Measurements from ENCODE around the gene TPBG. TPM values are rescaled to one million over a fixed set of nuclear protein-coding genes. Genes with fewer than 3 reads are reported as not detected.

TPBG gene
- total and polyA plus RNA-seq, 2 of the 4 experiments (the other 2 are of a cell fraction) = 19.7 to 71.7 TPM

- ChIA-PET CTCF (interaction anchor here (1.0 kb wide), 1 partner anchor 723 kb away, joined by 3 read pairs; no protein-coding TSS in a partner anchor), POLR2A (ENCODE audit: unreplicated experiment) (no interaction called here)
- Histone ChIP-seq H3K9ac (ENCODE audit: low read depth, low read length) (no peak overlapping the region), H3K4me3 (ENCODE audit: insufficient read depth, low read depth, low read length) (no peak overlapping the region), H2AK9ac (replicated peaks; ENCODE audit: low read depth, low read length, poor library complexity) (no peak overlapping the region), H3K4me2 (ENCODE audit: low read depth, low read length) (no peak overlapping the region), H4K5ac (ENCODE audit: low read depth, low read length) (no peak overlapping the region), H3K79me1 (ENCODE audit: low read depth in 1 of 2, low read length in 2 of 2) (no peaks in the 10 kb centered on the region), H3K18ac (ENCODE audit: low read depth, low read length) (no peak overlapping the region), H2AK5ac (ENCODE audit: low read depth, low read length) (no peak overlapping the region), H3K14ac (replicated peaks; ENCODE audit: low read depth, low read length) (no peak overlapping the region), H3K9me1 (ENCODE audit: insufficient read depth, low read length) (no peaks in the 10 kb centered on the region), H3K4me1 (ENCODE audit: control insufficient read depth, insufficient read depth, low read length) (no peaks in the 10 kb centered on the region), H3K56ac (ENCODE audit: extremely low read depth, insufficient read depth, low read length) (no peak overlapping the region), H4K8ac (ENCODE audit: low read depth in 2 of 2, low read length in 2 of 2) (no peak overlapping the region), H3K4ac (ENCODE audit: low read depth, low read length) (no peak overlapping the region), H4K91ac (ENCODE audit: insufficient read depth, low read depth, low read length) (no peak overlapping the region), H2BK15ac (ENCODE audit: low read depth, low read length) (no peak overlapping the region), H3K9me3 (ENCODE audit: control insufficient read depth, insufficient read depth, low read length) (no peaks in the 10 kb centered on the region), H3K36me3 (ENCODE audit: control insufficient read depth, insufficient read depth, low read length) (no peaks in the 10 kb centered on the region), H3K27ac (ENCODE audit: insufficient read depth, low read length) (no peak overlapping the region), H2BK5ac (ENCODE audit: low read depth, low read length, poor library complexity, severe bottlenecking) (no peak overlapping the region), H2BK20ac (ENCODE audit: low read depth, low read length) (no peak overlapping the region), H2AFZ (replicated peaks; ENCODE audit: low read length, poor library complexity) (no peak overlapping the region), H3K23ac (ENCODE audit: low read depth, low read length) (no peak overlapping the region), H4K20me1 (ENCODE audit: insufficient read depth, low read length) (no peaks in the 10 kb centered on the region), H3K27me3 (ENCODE audit: control insufficient read depth, insufficient read depth, low read length) (peaks cover 4% of the 10 kb centered on the region; the same call in 1 of the 2 replicates), H2BK120ac (ENCODE audit: low read depth, low read length) (no peak overlapping the region)
- DNase-seq (no peak), ATAC-seq (ENCODE audit: low read depth) (no peak)
- intact Hi-C loops (cut with micrococcal nuclease) (no loop called here), in situ Hi-C loops (cut with MboI; ENCODE audit: low sequenced_read_pairs) (no loop called here), dilution Hi-C loops (cut with HindIII; ENCODE audit: low sequenced_read_pairs, unreplicated experiment) (no loop called here)
- WGBS, 2 experiments (ENCODE audit: extremely low coverage in 2 of 2, insufficient read length in 1 of 2) = no CpG with 5 or more reads among the region's 4 CpGs
- no peak for TF ChIP-seq MAFK (IDR thresholded peaks at IDR 0.05; ENCODE audit: low read depth, low read length)
- no peak for TF ChIP-seq SMC3 (IDR thresholded peaks at IDR 0.05; ENCODE audit: low read depth, low read length)
- TF ChIP-seq FOS (IDR thresholded peaks at IDR 0.05; ENCODE audit: low read depth, low read length) = no peak
- TF ChIP-seq, protein P1, sequence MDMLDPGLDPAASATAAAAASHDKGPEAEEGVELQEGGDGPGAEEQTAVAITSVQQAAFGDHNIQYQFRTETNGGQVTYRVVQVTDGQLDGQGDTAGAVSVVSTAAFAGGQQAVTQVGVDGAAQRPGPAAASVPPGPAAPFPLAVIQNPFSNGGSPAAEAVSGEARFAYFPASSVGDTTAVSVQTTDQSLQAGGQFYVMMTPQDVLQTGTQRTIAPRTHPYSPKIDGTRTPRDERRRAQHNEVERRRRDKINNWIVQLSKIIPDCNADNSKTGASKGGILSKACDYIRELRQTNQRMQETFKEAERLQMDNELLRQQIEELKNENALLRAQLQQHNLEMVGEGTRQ (IDR thresholded peaks at IDR 0.05; ENCODE audit: low read depth, low read length) = no peak
- TF ChIP-seq RCOR1 (IDR thresholded peaks at IDR 0.05; ENCODE audit: insufficient replicate concordance, low read length) = no peak
- TF ChIP-seq MAZ (IDR thresholded peaks at IDR 0.05; ENCODE audit: borderline replicate concordance, low read depth, low read length) = no peak
- TF ChIP-seq RAD21 (IDR thresholded peaks at IDR 0.05; ENCODE audit: low read length) = no peak
- TF ChIP-seq CHD1 (IDR thresholded peaks at IDR 0.05; ENCODE audit: low read depth, low read length) = no peak
- TF ChIP-seq ELK1 (IDR thresholded peaks at IDR 0.05; ENCODE audit: borderline replicate concordance, low read depth, low read length) = no peak
- TF ChIP-seq CEBPB (IDR thresholded peaks at IDR 0.05; ENCODE audit: low read depth, low read length) = no peak
- TF ChIP-seq POLR2A (IDR thresholded peaks at IDR 0.05; ENCODE audit: low read depth, low read length) = no peak
- TF ChIP-seq NFE2L2 (IDR thresholded peaks at IDR 0.05; ENCODE audit: low read depth, low read length) = no peak
- TF ChIP-seq BHLHE40 (IDR thresholded peaks at IDR 0.05; ENCODE audit: low read depth, low read length) = no peak
- no peak for TF ChIP-seq MXI1 (IDR thresholded peaks at IDR 0.05; ENCODE audit: borderline replicate concordance, low read depth, low read length)
- no peak for TF ChIP-seq RFX5 (IDR thresholded peaks at IDR 0.05; ENCODE audit: low read depth, low read length)
- no peak for TF ChIP-seq CTCF (conservative IDR thresholded peaks at IDR 0.05; ENCODE audit: low read depth, low read length)
- no TSS peak for BruUV-seq (replicated peaks)
Measured at GRCh38 chr6:82329766-82330165, 33.9 kb upstream of the TPBG start.
